NK-92 (cell line): ENCODE data around the gene WNT7B.

Experiments
- DNase-seq: peaks from one replicate; lab custom pipeline; 2025; ENCODE audit not compliant: unreplicated experiment; lab: John Stamatoyannopoulos, UW

WNT7B gene

DNA sequence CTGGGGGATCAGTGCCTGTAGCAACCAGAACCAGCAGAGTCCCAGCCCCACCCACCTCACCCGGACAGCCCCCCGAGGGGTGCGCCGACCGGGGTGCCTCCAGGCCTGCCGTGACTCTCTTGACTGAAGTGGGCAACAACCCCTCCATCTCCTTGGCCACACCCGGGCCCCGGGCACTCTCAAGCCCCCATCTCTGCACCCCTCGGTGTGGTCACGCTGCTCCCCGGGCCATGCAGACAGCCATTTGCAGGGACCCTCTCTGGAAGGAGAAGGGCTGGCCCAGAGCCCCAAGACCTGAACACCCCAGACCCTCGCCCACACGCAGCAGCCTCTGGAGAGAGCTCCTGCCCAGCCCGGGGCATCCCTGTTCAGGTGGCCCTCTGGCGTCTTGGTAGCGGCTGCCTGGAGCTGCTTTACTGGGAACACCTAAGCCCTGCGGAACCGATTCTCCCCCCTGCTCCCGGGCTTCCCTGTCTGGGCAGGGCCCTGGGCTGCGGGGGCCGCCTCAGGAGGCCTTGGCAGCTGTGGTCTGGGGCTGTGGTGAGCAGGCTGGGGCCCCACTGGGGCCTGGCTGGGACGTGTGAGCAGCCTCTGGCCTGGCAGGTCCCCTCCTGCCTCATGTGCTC, 84.9 kb downstream of the WNT7B start:
- DNase-seq = no peak

DNA sequence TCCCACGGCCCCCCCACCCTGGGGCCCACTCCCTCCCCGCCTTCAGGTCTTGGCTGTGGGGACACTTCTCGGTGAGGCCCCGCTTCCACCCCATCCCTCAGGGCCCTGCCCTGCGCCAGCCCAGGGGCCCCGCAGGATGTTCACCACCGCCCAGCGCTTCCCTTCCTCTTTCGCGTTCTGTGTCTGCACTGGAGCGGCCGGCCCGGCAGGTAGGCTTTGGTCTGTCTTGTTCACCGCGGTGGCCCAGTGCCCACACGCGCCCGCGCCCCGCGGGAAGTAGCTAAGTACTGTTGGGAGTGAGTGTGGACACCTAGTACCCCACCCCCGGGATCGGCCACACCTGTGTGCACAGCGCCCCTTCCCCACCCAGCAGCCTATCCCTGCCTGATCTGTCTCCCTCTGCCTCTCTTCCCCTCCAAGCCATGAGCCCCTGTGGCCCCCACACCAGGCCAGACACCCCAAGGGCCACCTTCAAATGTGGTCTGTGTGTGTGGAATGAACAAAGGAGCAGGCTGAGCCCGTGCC, 85.4 kb downstream of the WNT7B start:
- DNase-seq = no peak

DNA sequence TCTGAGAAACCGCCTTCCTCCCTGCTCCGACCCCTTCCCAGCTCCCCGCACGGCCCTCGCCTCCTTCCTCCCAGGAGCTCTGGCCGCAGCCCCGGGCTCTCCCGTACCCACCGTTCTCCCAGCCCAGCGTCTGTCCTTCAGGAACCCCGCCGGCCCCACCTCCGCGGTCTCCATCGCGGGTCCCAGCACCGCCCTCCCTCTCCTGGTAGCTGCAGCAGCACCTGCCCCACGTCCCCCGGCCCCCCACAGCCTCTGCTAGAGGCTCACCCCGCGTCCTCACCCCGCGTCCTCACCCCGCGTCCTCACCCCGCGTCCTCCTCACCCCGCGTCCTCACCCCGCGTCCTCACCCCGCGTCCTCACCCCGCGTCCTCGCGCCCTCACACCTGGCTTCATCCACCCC, 85.9 kb downstream of the WNT7B start:
- DNase-seq = no peak

DNA sequence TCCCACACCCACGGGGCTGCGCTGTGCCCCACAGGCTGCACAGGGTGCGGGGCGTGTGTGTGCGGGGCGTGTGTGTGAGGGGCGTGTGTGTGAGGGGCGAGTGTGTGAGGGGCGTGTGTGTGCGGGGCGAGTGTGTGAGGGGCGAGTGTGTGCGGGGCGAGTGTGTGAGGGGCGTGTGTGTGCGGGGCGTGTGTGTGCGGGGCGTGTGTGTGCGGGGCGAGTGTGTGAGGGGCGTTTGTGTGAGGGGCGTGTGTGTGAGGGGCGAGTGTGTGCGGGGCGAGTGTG, 86.7 kb downstream of the WNT7B start:
- no peak for DNase-seq

DNA sequence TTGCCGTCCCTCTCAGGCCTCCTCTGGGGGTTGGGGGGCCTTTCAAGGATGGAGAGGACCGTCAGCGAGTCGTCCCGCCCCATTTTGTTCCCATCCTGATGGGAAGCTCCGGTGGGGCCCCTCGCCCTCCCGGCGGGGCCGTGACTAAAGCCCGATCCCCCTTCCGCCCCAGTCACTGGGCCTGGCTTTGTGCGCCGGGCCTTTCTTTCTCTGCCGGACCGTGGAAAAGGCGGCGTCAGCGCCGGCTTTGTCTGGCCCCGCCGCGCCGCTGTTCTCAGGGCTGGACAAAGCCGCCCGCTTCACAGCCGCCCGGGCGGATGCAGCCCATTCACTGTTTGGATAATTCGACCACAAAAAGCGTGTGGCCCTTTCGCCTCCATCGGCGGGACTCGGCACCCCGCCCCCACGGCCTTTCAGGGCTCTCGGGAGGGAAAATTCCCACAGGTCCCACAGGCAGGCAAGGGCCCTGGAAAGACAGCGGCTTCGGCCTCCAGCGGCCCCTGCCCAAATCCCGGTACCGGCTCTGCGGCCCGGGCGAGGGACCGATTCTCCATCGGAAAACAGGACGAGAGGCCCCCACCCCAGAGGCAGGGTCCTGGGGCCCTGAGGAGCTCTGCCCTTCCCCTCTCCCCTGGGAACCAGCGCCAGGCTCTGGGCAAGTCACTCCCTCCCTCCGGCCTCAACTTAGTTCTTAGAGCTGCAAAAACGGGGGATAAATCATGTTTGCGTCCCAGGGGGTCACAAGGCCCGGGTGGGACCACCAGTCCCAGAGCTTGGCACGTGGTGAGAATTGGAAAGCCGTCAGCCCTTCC, 87.2 kb downstream of the WNT7B start:
- no peak for DNase-seq

DNA sequence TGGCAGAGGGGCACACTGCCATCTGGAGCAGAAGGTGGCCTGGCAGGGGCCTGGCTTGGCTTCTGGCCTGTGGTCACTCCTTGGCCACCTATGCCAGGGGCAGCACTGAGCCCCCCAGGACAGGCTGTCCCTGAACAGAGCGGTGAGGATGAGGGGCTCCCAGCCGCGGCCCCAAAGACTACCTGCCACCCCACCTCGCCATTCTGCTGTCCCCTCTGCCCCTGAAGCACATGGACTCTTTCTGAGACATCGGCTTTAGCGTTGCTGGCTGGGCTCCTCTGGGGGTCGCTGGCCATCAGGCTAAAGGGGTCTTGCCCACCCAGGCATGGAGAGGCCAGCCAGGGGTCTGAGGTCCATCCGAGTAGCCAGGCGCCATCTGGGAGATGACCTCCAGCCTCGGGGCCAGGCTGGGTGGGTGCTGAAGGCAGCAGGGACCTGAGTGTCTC, 87.8 kb downstream of the WNT7B start:
- no peak for DNase-seq

DNA sequence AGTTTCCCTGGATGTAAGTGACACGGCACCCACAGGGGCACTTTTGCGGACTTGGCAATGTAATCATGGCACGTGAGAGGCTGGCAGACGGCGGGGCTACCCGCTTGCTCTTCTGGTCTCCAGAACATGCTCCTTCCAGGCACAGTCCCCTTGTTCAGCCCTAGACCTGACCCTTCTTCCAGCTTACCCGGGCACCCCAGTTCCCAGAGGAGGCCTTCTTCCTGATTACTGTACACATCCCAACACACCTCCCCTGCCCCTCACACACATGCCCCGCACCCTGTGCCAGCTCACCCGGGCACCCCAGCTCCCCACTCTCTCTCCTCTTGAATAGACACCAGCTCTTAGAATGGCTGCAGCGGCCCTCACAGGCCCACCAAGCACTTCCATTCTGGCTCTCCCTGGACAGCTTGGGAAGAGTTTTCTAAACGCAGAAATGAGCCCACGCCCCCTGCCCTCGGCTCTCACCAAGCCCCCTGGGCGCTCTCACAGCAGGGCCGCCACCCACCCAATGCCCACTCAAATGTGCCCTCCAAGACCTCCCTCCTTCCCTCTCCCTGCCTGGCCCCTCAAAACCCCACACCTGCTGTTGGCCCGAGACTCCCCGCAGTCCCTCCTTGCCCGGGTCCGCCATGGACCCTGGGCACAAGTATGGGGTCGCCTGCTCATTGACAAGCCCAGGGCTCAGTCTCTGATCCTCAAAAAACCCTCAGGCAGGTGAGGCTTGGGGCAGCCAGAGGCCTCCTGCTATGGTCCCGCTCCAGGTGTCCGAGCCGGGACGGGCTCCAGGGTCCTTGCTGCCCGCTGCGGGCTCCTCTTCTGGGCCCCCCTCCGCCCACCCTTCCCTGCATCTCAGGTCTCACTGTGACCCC, 88.5 kb downstream of the WNT7B start:
- no peak for DNase-seq

DNA sequence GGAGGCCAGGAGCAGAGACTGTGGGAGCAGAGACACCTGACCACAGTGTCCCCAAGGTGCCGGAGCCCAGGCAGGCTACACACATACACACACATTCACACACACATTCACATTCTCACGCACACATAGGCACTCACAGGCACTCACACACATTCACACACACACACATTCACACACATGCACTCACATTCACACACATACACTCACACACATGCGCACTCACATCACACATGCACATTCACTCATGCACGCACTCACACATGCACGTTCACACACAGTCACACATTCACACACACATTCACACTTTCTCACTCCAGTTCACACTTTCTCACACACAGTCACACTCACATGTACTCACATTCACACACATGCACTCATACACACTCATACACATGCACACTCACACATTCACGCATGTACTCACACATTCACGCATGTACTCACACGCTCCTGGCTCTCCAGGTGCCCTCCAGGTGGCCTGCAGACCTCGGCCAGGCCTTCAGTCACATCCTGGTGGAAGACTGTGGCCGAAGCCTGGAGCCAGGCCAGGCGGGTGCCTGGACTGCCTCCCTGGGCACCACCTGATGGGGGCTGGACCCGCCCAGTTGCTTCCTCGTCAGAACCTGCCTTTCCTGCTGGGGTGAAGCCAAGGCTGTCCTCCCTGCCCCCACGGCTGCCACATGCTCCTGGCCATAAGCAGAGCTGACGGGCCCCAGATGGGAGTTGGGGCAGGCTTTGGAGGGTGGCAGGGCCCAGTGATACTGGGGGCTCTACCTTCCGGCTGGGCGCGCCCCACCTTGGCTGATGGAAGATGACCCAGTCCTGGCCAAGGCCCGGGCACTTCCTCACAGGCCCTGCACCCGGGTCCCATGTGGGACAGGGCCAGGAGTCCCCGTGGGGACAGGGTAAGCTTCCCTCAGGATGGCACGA, 89.5 kb downstream of the WNT7B start:
- DNase-seq = no peak

DNA sequence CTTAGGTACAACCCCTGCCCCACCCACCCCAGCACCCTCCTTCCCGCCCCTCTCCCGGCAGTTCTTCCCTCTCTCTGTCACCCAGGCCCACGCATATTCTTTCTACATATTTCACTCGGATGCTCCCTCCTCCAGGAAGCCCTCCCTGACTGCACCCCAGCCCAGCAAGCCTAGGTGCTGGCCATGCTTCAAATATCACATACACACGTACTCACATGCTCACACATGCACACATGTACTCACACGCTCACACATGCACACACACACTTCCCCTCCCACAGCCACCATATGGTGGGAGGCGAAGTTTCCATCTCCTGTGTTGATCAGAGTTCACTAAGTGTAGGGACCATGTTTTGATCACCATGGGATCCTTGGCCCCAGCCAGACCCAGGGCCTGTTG, 90.4 kb downstream of the WNT7B start:
- no peak for DNase-seq

DNA sequence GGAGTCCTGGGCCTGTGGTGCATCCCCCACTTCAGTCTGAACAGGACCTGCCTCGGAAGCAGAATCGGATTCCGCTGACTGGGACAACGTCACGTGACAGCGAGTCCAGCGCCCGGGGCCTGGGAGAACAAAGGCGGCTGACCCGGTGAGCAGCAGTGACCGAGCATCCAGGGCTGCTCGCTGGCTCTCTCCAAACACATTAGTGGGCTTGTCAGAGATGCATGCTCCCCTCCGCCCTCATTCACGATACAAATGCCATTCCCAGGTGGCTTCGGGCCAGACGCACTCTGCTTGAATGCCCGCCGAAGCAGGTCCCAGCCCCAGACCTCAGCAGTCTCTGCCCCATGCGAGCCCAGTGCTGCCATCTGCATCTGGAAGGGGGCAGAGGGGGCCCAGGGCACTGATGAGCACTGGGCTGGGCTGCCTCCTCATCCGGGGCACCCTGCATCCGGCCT, 91.0 kb downstream of the WNT7B start:
- no peak for DNase-seq

DNA sequence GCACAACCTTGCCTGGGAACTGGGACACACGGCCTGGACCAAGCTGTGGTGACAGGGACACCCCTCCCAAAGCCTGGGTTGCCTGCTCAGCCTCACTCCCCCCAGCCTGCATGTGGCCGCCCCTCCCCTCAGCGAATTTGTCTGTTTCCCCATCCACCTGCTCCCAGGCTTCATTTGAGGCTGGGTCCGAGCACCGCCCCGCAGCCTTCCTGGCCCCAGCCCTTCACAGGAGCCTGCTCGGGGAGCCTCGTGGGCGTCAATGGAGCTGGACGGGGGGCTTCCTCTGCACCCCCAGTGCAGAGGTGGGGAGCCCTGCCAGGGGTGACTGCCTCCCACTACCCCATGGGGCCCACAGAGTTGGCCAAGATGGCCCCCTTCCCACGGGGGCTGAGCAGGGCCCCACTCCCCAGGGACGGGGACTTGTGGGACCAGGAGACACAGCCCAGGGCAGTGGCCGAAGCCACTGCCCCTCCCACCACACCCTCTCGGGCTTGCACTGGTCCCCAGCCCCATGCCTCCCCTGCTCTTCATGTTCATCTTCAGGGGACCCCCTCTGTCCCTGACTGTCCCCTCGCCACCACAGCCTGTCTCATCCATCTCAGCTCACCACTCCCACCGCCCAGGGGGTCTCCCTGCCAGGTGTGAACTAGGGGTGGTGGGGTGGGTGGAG, 91.7 kb downstream of the WNT7B start:
- DNase-seq = no peak

DNA sequence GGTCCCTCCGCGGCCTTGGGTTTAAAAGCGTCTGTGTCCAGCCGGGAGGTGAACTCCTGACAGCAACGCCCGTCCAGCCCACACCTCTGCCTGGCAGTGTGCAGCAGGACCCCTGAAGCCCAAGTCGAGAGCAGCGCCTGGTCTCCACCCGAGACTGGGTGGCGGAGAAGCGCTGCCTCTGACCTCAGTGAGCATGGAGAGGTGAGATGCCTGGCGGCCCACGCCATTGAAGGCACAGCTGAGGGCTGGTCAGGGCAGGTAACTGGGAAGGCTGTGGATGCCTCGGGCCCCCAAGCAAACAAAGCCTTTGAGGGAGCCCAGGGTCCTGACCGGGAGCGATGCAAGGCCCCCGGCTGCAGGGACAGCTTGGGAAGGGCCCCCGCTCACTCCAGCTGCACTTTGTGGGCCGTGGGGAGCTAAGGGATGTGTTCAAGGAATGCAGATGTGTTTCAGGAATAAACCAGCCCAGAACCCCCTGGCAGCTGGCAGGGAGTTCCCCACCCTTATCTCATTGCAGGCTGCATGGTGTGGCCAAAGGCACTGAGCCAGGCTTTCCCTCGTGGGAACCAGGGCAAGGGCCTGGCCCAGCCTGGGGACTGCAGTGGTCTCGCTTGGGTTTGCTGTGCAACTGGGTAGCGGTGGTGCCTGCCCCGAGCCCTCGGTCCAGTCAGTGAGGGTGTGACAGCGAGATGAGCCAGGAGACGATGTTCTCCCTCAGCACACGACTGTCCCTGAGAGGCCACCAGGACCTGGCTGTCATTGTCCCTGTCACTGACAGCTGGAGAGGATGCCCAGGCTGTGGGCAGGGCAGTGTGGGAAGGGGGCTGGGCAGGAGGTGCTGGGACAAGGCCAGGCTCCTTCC, 92.5 kb downstream of the WNT7B start:
- no peak for DNase-seq

DNA sequence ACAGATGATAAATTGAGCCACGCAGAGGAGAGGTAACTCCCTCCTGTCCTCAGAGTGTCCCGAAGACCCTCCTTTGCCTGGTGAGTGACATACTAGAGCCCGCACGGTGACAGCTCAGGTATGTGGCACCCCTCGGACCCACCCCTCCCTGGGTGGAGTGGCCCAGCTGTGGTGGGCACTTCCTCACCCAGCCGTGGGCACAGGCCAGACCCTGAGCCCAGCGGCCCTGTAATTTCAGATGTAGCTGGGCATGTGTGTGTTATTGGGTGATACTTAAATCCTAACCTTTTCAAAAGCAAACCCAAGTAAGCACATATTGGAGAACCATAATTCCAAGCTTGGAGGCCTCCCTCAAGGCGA, 93.2 kb downstream of the WNT7B start:
- DNase-seq = no peak

DNA sequence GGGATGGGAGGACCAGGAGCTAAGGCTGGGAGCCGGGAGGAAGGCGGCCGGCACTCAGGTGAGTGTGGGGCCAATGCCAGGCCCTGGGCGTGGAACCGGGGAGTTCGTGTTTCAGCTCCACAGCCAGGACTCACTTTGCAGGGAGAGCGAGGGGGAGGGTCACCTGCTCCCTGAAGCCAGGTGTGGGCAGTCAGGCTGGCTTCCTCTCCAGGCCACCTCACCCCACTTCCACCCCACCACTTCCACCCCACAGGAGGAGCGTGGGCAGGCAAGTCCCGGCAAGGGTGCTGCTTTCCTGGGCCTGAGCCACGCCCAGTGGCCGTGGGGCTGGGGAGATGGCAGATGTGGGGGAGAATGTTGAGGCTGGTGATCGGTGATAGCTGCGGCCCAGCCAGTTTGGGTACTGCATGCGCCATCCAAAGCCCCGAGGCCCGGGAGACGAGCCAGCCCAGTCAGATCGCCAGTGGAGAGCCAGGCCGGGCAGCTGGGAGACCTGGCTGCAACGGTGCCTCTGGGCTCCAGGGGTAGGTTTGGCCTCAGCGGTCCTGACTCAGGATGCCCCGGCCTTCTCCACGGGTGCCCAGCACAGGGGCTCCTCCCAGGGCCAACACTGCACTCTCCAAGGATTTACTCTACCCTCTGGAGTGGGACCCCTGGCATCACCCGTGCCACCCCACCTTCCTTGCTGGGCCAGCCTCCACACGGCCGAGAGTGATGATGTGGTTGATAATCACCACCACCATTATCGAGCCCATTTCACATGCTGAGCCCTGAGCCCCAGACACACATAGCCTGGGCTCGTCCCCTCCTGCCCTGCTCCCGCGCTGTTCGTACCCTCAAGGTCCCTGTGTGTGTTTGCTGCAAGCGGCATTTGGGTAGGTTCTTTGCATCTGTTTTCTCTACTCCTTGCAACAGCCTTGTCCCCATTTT, 93.8 kb downstream of the WNT7B start:
- DNase-seq = no peak

DNA sequence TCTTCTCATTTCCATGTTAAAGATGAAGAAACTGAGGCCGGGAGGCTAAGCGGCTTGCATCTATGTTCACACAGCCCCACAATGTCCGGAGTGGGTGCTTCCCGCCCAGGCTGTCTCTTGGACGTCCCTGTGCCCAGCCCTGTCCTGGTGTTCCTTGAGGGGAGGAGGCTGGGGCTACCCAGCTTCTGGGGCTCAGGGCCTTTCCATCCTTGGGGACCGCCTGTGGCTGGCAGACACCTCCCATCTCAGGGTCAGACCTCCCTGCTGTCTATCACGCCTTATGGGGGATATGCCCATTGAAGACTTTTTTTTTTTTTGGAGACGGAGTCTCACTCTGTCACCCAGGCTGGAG, 95.5 kb downstream of the WNT7B start:
- no peak for DNase-seq

DNA sequence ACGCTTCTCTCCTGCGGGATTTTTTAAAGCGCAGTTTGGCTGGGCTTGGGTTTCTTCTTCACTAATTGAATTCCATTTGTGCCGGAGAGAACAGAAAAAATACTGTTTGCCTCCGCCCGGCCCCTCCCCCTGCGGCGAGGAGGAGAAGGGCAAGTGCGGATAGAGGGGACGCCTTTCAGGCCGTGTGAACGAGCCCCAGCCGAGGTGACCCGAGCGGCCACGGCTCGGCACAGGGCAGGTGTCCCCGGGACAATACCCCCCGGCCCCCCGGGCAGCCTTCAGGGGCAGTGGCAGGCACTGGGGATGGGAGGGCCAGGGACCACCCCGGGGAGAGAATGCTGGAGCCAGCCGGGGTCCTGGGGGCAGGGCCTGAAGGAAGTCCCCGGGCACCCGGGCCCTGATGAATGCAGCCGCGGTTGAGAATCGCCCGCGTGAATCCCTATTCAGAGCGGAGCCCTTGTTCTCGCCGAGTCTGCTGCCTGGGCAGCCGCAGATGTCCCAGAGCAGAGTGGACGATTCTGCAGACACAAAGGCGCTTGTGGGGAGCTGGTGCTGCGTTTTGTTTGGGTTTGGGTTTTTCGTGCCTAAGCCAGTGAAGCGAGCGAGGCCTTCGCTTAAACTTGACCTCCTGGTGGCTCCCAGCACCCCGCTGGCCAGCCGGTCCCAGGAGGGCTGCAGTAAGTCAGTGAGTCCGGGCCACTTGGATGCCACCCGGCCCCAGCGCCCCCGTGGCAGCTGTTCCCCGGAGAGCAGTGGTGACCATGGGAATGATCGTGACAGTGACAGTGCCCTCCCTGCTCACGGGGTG, 96.0 kb downstream of the WNT7B start:
- no peak for DNase-seq

DNA sequence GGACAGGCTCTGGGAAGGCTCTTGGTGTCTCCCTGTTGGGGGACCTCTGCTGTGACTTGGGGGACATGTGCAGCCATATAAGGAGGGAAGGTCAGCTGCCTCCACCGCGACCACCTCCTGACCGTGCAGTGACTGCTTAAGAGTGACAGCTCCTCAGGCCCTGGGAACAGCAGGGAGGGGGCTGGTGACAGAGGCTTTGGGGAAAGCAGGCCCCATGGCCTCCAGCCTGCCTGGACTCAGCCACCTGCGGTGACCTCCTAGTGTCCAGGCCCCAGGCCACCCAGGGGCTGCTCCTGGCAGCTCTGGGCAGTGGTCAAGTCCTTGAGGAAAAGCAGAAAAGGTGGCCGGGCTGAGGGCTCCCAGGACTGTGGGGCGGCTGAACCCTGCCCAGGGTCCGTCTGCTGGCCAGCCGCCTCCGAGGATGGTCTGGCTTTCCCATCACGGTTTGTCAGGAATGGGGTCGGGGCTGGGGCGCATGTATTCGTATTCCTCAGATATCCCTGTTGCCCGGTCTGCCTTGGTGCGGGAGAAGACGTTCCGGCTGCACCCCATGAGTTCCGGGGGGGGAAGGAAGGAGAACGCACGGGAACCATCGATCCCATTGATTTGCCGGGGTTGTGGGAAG, 96.8 kb downstream of the WNT7B start:
- no peak for DNase-seq
